RKO (cell line): ENCODE data around the gene OSBP2.

ENCODE experiments used
- DNase-seq: peaks from one replicate; pipeline ENCODE4 v3.0.0-alpha.2; 2016; ENCODE audit warnings: low spot score

Gene OSBP2

GRCh38 chr22:30847583-30847982 lies 152.9 kb downstream of the OSBP2 start:
- no peak for DNase-seq

- DNase-seq = no peak
Observed at GRCh38 chr22:30855266-30855665, 160.6 kb downstream of the OSBP2 start.

- DNase-seq = no peak
Observed at GRCh38 chr22:30855677-30856518, 161.2 kb downstream of the OSBP2 start.

- DNase-seq = no peak
Observed at GRCh38 chr22:30856741-30857502, 162.2 kb downstream of the OSBP2 start.

GRCh38 chr22:30857791-30858190 lies 163.1 kb downstream of the OSBP2 start:
- no peak for DNase-seq

- no peak for DNase-seq
Observed at GRCh38 chr22:30858976-30859713, 164.5 kb downstream of the OSBP2 start.

GRCh38 chr22:30859714-30860095 lies 165.0 kb downstream of the OSBP2 start:
- DNase-seq = no peak

GRCh38 chr22:30860176-30861105 lies 165.8 kb downstream of the OSBP2 start:
- DNase-seq = no peak

- DNase-seq = no peak
Observed at GRCh38 chr22:30861131-30861530, 166.5 kb downstream of the OSBP2 start.

GRCh38 chr22:30861688-30862552 lies 167.2 kb downstream of the OSBP2 start:
- DNase-seq = no peak

- no peak for DNase-seq
Observed at GRCh38 chr22:30863081-30863833, 168.6 kb downstream of the OSBP2 start.

- no peak for DNase-seq
Observed at GRCh38 chr22:30864441-30865420, 170.1 kb downstream of the OSBP2 start.

- DNase-seq = no peak
Observed at GRCh38 chr22:30865656-30866055, 171.0 kb downstream of the OSBP2 start.

GRCh38 chr22:30866216-30866615 lies 171.5 kb downstream of the OSBP2 start:
- DNase-seq = no peak

- peak; percentile 5 for DNase-seq
Observed at GRCh38 chr22:30866811-30867271, 172.2 kb downstream of the OSBP2 start.

- no peak for DNase-seq
Observed at GRCh38 chr22:30867746-30868662, 173.3 kb downstream of the OSBP2 start.

- DNase-seq = no peak
Observed at GRCh38 chr22:30868663-30869385, 174.2 kb downstream of the OSBP2 start.
